Kidney capillary endothelial cell (primary cell): ENCODE data around the gene MAGEA4.

ENCODE experiments used
- DNase-seq: peaks from one replicate; pipeline ENCODE4 v3.0.0-alpha.2; 2018; ENCODE audit warnings: low spot score

The MAGEA4 gene

GRCh38 chrX:151929126-151929525 is 16.4 kb downstream of the MAGEA4 start:
- DNase-seq: no peak

GRCh38 chrX:151935358-151935757 is 22.7 kb downstream of the MAGEA4 start:
- DNase-seq: no peak

GRCh38 chrX:151938172-151938571 is 25.5 kb downstream of the MAGEA4 start:
- DNase-seq: no peak

GRCh38 chrX:151954730-151955129 is 42.0 kb downstream of the MAGEA4 start:
- no peak for DNase-seq

- DNase-seq: no peak
Measured at GRCh38 chrX:151958101-151958500, 45.4 kb downstream of the MAGEA4 start.

GRCh38 chrX:151962034-151962433 is 49.3 kb downstream of the MAGEA4 start:
- no peak for DNase-seq

- no peak for DNase-seq
Measured at GRCh38 chrX:151966236-151966635, 53.5 kb downstream of the MAGEA4 start.

- DNase-seq: no peak
Measured at GRCh38 chrX:151970027-151970426, 57.3 kb downstream of the MAGEA4 start.

- DNase-seq: no peak
Measured at GRCh38 chrX:151970661-151971060, 58.0 kb downstream of the MAGEA4 start.

- no peak for DNase-seq
Measured at GRCh38 chrX:151973060-151973661, 60.5 kb downstream of the MAGEA4 start.

GRCh38 chrX:151973851-151974335 is 61.2 kb downstream of the MAGEA4 start:
- DNase-seq: no peak
